Measurements from ENCODE around the gene NDUFA3.

Gene NDUFA3

GRCh38 chr19:54136864-54137698, 34.4 kb downstream of the NDUFA3 start:
- Histone ChIP-seq H3K9me3 (ENCODE audit: control insufficient read depth, insufficient read depth, low read length) (no peaks in the 10 kb centered on the region), H3K9me2 (replicated peaks; ENCODE audit: control insufficient read depth, low read length) (no peaks in the 10 kb centered on the region), H3K4me2 (ENCODE audit: low read length) (peak overlapping the region; percentile 88), H4K20me1 (ENCODE audit: control insufficient read depth, insufficient read depth, low read depth, low read length) (0 out of 2 replicates have a peak, but pooled peaks cover 9% of the 10 kb centered on the region), H3K4me1 (ENCODE audit: control insufficient read depth, low read length) (peaks cover 21% of the 10 kb centered on the region), H3K36me3 (ENCODE audit: control insufficient read depth, low read length) (peaks cover 37% of the 10 kb centered on the region), H3K27me3 (ENCODE audit: control insufficient read depth, low read length) (no peaks in the 10 kb centered on the region), H3F3A (ENCODE audit: control insufficient read depth, insufficient read depth) (no peaks in the 10 kb centered on the region), H3K4me3 (ENCODE audit: low read length) (peak overlapping the region; percentile 89), H3K27ac (ENCODE audit: low read depth, low read length) (peak overlapping the region; percentile 63; the same call in 1 of the 2 replicates), H3K79me2 (ENCODE audit: control insufficient read depth, low read length) (peaks cover 45% of the 10 kb centered on the region)
- TF ChIP-seq EZH2phosphoT487 (IDR thresholded peaks at IDR 0.05; ENCODE audit: borderline replicate concordance, low read length) (no peak), CTCF (IDR thresholded peaks at IDR 0.05; ENCODE audit: low read depth, low read length, poor library complexity, severe bottlenecking) (no peak)

GRCh38 chr19:54137699-54138488, 35.2 kb downstream of the NDUFA3 start, which contains the start of gene CNOT3:
Gene CNOT3, plus strand, starts transcription at chr19:54137762. Its CDS starts 5,217 bp downstream, at chr19:54142979.
- Histone ChIP-seq H3K9me2 (replicated peaks; ENCODE audit: control insufficient read depth, low read length) (no peaks in the 10 kb centered on the region), H3K27ac (ENCODE audit: low read depth, low read length) (peak within 1 kb of the TSS; percentile 63), H3K4me1 (ENCODE audit: control insufficient read depth, low read length) (peaks cover 21% of the 10 kb centered on the region), H3K9me3 (ENCODE audit: control insufficient read depth, insufficient read depth, low read length) (no peaks in the 10 kb centered on the region), H3K36me3 (ENCODE audit: control insufficient read depth, low read length) (peaks cover 45% of the 10 kb centered on the region), H4K20me1 (ENCODE audit: control insufficient read depth, insufficient read depth, low read depth, low read length) (0 out of 2 replicates have a peak, but pooled peaks cover 9% of the 10 kb centered on the region), H3K4me3 (ENCODE audit: low read length) (peak within 1 kb of the TSS; percentile 89), H3K4me2 (ENCODE audit: low read length) (peak within 1 kb of the TSS; percentile 88), H3F3A (ENCODE audit: control insufficient read depth, insufficient read depth) (no peaks in the 10 kb centered on the region), H3K27me3 (ENCODE audit: control insufficient read depth, low read length) (no peaks in the 10 kb centered on the region), H3K79me2 (ENCODE audit: control insufficient read depth, low read length) (peaks cover 52% of the 10 kb centered on the region)
- TF ChIP-seq EZH2phosphoT487 (IDR thresholded peaks at IDR 0.05; ENCODE audit: borderline replicate concordance, low read length) (no peak), CTCF (IDR thresholded peaks at IDR 0.05; ENCODE audit: low read depth, low read length, poor library complexity, severe bottlenecking) (no peak)

GRCh38 chr19:54138489-54139256, 36.0 kb downstream of the NDUFA3 start:
- TF ChIP-seq EZH2phosphoT487 (IDR thresholded peaks at IDR 0.05; ENCODE audit: borderline replicate concordance, low read length) = no peak
- TF ChIP-seq CTCF (IDR thresholded peaks at IDR 0.05; ENCODE audit: low read depth, low read length, poor library complexity, severe bottlenecking) = no peak
- Histone ChIP-seq H3K27ac (ENCODE audit: low read depth, low read length) (no peak overlapping the region), H3K4me2 (ENCODE audit: low read length) (peak overlapping the region; percentile 64), H3K36me3 (ENCODE audit: control insufficient read depth, low read length) (peaks cover 52% of the 10 kb centered on the region), H3K79me2 (ENCODE audit: control insufficient read depth, low read length) (peaks cover 55% of the 10 kb centered on the region), H4K20me1 (ENCODE audit: control insufficient read depth, insufficient read depth, low read depth, low read length) (0 out of 2 replicates have a peak, but pooled peaks cover 9% of the 10 kb centered on the region), H3F3A (ENCODE audit: control insufficient read depth, insufficient read depth) (no peaks in the 10 kb centered on the region), H3K27me3 (ENCODE audit: control insufficient read depth, low read length) (no peaks in the 10 kb centered on the region), H3K9me2 (replicated peaks; ENCODE audit: control insufficient read depth, low read length) (no peaks in the 10 kb centered on the region), H3K4me1 (ENCODE audit: control insufficient read depth, low read length) (peaks cover 21% of the 10 kb centered on the region), H3K4me3 (ENCODE audit: low read length) (peak overlapping the region; percentile 89), H3K9me3 (ENCODE audit: control insufficient read depth, insufficient read depth, low read length) (no peaks in the 10 kb centered on the region)

Measured in DOHH2 (cell line).